NT2/D1 (cell line): Measurements from ENCODE around the gene DDX28.
"Not testable (repeated sequence)": the region's sequence is repeated elsewhere in the genome, so short reads cannot be mapped to it uniquely, and the experiment has no call there.

Experiments
- DNase-seq: peaks from one replicate; pipeline ENCODE4 v3.0.0-alpha.2; 2011; ENCODE audit warnings: low read depth, low spot score
- H3K27me3 ChIP-seq: 2 replicates; pipeline ENCODE4 v1.6.0; 2011; ENCODE audit warnings: mild to moderate bottlenecking; ENCODE audit not compliant: insufficient read length, insufficient read depth
- H3K36me3 ChIP-seq: 2 replicates; pipeline ENCODE4 v1.6.1; 2011; ENCODE audit warnings: mild to moderate bottlenecking, low read length, mixed read lengths; ENCODE audit not compliant: insufficient read depth, insufficient read length
- H3K4me1 ChIP-seq: 2 replicates; pipeline ENCODE4 v1.5.1; 2011; ENCODE audit not compliant: insufficient read depth, insufficient read length
- H3K4me3 ChIP-seq: 2 replicates; pipeline ENCODE4 v1.5.1; 2011; ENCODE audit warnings: low read depth; ENCODE audit not compliant: insufficient read length
- H3K9ac ChIP-seq: 2 replicates; pipeline ENCODE4 v1.6.0; 2011; ENCODE audit warnings: low read depth; ENCODE audit not compliant: insufficient read length
- H3K9me3 ChIP-seq: 2 replicates; pipeline ENCODE4 v1.5.1; 2011; ENCODE audit warnings: mild to moderate bottlenecking, low read length; ENCODE audit not compliant: insufficient read depth
- SUZ12 ChIP-seq: IDR thresholded peaks from 2 replicates; pipeline ENCODE4 v1.6.1; 2011; ENCODE audit not compliant: insufficient read length, insufficient read depth; ENCODE audit errors: extremely low read depth
- YY1 ChIP-seq: IDR thresholded peaks from 2 replicates; pipeline ENCODE4 v1.6.1; 2011; ENCODE audit not compliant: insufficient read length, insufficient read depth
- ZNF274 ChIP-seq: IDR thresholded peaks from 2 replicates; pipeline ENCODE4 v1.6.1; 2011; ENCODE audit warnings: mild to moderate bottlenecking, low read depth, low read length

Gene DDX28

GRCh38 chr16:67996666-67997065 lies 26.4 kb downstream of the DDX28 start:
- DNase-seq, result no peak

GRCh38 chr16:67995423-67995822 lies 27.6 kb downstream of the DDX28 start:
- H3K4me1 ChIP-seq, result peaks cover 5% of the 10 kb centered on the region
- H3K36me3 ChIP-seq, result no peaks in the 10 kb centered on the region
- no peak overlapping the region for H3K4me3 ChIP-seq
- DNase-seq, result no peak
- no peak overlapping the region for H3K9ac ChIP-seq
- H3K9me3 ChIP-seq, result peaks cover 7% of the 10 kb centered on the region; the same call in 1 of the 2 replicates
- no peak for TF ChIP-seq ZNF274
- no peak for TF ChIP-seq YY1
- no peak for TF ChIP-seq SUZ12
- H3K27me3 ChIP-seq, result peaks cover 17% of the 10 kb centered on the region

More at GRCh38 chr16:67996666-67997065, 26.4 kb downstream of the DDX28 start:
- peaks cover 7% of the 10 kb centered on the region; the same call in 1 of the 2 replicates for H3K9me3 ChIP-seq
- H3K4me1 ChIP-seq, result peaks cover 5% of the 10 kb centered on the region
- no peaks in the 10 kb centered on the region for H3K36me3 ChIP-seq
- H3K4me3 ChIP-seq, result no peak overlapping the region
- peaks cover 14% of the 10 kb centered on the region for H3K27me3 ChIP-seq
- no peak overlapping the region for H3K9ac ChIP-seq
- no peak for TF ChIP-seq SUZ12
- no peak for TF ChIP-seq ZNF274
- no peak for TF ChIP-seq YY1

GRCh38 chr16:67994040-67994408 lies 29.0 kb downstream of the DDX28 start:
- not testable (repeated sequence) for H3K9me3 ChIP-seq, H3K36me3 ChIP-seq, H3K4me1 ChIP-seq, H3K9ac ChIP-seq, H3K4me3 ChIP-seq, DNase-seq
- peaks cover 20% of the 10 kb centered on the region for H3K27me3 ChIP-seq

GRCh38 chr16:67993207-67994039 lies 29.6 kb downstream of the DDX28 start:
- TF ChIP-seq YY1, result no peak
- no peak for TF ChIP-seq ZNF274
- no peak for TF ChIP-seq SUZ12
- Histone ChIP-seq H3K4me1 (peaks cover 5% of the 10 kb centered on the region), H3K27me3 (peaks cover 23% of the 10 kb centered on the region), H3K9me3 (peaks cover 4% of the 10 kb centered on the region; the same call in 1 of the 2 replicates), H3K4me3 (no peak overlapping the region), H3K36me3 (no peaks in the 10 kb centered on the region), H3K9ac (peak overlapping the region; percentile 32)
- DNase-seq, result no peak

- Histone ChIP-seq H3K27me3 (peaks cover 23% of the 10 kb centered on the region), H3K9me3 (no peaks in the 10 kb centered on the region; the same call in 1 of the 2 replicates), H3K9ac (no peak overlapping the region), H3K36me3 (no peaks in the 10 kb centered on the region), H3K4me1 (peaks cover 5% of the 10 kb centered on the region), H3K4me3 (no peak overlapping the region)
- no peak for DNase-seq
- no peak for TF ChIP-seq SUZ12
These were observed 30.3 kb downstream of the DDX28 start for GRCh38 chr16:67992661-67993206.

DNA sequence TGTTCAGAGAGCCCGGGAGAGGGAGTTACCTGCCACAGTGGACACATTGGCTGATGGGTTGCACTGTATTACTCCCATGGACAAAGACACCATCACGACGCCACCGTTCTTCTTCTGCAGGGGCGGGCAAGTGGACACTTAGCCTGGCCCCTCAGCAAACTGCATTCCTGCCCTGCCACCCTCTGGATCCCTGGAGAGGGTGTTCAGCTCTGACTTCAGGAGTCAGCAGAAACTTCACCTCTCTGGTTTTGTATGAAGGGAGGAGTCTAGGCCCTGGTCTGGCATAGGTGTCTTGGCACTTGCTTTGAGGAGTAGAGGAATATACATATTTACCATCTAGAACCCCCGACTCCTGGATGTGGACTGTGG lies 33.0 kb downstream of the DDX28 start:
- no peak overlapping the region for H3K4me3 ChIP-seq
- no peaks in the 10 kb centered on the region for H3K36me3 ChIP-seq
- peaks cover 5% of the 10 kb centered on the region for H3K4me1 ChIP-seq
- H3K27me3 ChIP-seq, result peaks cover 23% of the 10 kb centered on the region
- H3K9me3 ChIP-seq, result no peaks in the 10 kb centered on the region
- DNase-seq, result no peak
- TF ChIP-seq ZNF274, result no peak
- no peak for TF ChIP-seq SUZ12
- TF ChIP-seq YY1, result no peak
- H3K9ac ChIP-seq, result no peak overlapping the region

DNA sequence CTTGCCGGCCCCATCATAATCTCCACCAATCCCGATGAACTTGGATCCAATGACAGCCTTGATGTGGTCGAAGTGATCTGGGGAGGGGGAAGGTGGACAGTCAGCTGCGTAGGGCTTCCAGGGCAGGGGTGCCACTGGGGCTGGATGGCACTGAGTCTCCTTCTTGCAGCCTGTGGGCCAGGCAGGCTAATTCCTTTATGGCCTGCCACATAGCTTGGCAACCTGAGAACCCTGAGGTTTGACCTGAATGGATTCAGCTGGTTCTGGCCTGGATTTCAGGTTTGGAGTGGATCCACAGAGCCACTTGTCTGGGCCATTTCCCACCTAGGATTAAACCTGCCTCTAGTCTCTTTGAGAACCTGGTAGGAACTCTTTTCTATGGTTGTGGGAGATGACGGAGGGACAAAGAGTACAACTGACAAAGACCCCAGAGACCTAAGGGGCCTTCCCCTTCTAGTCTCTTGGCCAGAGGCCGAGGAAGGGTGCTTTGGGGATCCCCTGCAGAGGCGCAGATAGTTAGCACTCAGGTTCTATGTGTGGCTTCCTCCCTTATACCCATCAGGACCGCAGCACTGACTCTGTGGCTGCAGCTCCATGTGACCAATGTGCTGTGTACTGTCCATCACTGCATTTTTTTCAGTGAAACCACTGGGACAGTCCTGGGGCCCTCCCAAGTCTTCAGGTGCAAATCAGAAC lies 33.6 kb downstream of the DDX28 start:
- H3K9ac ChIP-seq, result no peak overlapping the region
- H3K27me3 ChIP-seq, result peaks cover 23% of the 10 kb centered on the region
- H3K36me3 ChIP-seq, result no peaks in the 10 kb centered on the region
- DNase-seq, result no peak
- H3K4me3 ChIP-seq, result no peak overlapping the region
- no peaks in the 10 kb centered on the region for H3K9me3 ChIP-seq
- peaks cover 8% of the 10 kb centered on the region for H3K4me1 ChIP-seq
- TF ChIP-seq ZNF274 (no peak), SUZ12 (no peak), YY1 (no peak)
